OCI-LY7 (cell line): ENCODE data around the gene RAD51D.

Source experiments
- CTCF ChIP-seq: fragments of 200-600 bp; sonication (generic); conservative IDR thresholded peaks from 2 replicates; pipeline ENCODE4 v1.5.1; 2014; ENCODE audit warnings: mild to moderate bottlenecking, antibody characterized with exemption, low read length, moderate library complexity, mixed read lengths
- EZH2phosphoT487 ChIP-seq: fragments of 200-600 bp; sonication (generic); IDR thresholded peaks from 2 replicates; pipeline ENCODE4 v1.6.1; 2018; ENCODE audit warnings: low read depth, borderline replicate concordance, mild to moderate bottlenecking, mixed run types, antibody characterized with exemption, low read length, moderate library complexity, mixed read lengths

- TF ChIP-seq CTCF = no peak
- no peak for TF ChIP-seq EZH2phosphoT487
Measured at GRCh38 chr17:35142467-35142796, 22.8 kb upstream of the RAD51D start.
